Activated T-cell treated with anti-CD3 and anti-CD28 coated beads for 4 hours (primary cell): ENCODE measurements around the gene MGRN1.

Experiments
- DNase-seq: peaks from one replicate; pipeline ENCODE4 v3.0.0-alpha.2; 2020

The MGRN1 gene

DNA sequence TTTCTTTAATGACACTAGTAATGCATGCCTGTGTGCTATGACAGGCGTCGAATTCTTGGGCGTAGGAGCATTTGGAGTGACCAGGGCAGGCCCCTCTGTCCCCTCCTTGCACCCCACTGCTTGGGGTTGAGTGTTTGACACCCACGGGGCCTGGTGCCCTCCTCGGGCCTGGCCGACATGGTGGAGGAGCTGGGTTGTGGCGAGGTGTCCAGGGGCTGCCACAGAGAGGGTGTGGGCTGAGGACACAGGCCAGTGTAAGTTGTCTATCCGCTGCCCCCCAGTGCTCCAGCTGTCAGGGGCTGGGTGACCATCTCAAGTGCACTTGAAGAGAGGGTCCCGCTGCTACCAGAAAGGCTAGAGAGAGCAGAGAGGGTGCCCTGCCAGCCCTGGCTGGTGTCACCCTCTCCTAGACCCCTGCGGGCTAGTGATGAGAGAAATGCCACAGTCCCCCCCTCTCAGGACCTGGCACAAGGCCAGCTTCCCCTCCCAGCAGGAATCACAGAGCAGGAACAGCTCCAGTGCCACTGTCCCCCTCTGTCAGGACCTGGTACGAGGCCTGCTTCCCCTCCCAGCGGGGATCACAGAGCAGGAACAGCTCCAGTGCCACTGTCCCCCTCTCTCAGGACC lies 30.5 kb downstream of the MGRN1 start:
- no peak for DNase-seq

DNA sequence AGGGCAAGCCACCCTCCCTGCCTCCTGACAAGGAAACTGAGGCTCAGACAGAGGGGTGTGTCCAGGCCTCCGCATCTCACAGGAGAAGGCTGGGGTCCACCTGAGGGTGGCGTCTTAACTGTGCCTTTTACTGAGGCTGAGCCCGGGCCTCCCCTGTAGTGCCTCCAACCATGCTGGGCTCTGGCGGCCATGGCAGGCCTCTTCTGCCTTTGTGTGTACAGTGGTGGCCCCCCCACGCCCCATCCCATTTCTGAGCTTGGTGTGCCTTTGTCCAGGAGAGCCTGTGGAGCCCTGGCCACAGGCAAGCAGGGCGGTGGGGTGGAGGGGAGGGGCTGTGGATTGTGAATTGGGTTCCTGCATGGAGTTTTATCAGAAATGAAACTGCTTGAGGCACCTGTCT lies 31.2 kb downstream of the MGRN1 start:
- DNase-seq: no peak

DNA sequence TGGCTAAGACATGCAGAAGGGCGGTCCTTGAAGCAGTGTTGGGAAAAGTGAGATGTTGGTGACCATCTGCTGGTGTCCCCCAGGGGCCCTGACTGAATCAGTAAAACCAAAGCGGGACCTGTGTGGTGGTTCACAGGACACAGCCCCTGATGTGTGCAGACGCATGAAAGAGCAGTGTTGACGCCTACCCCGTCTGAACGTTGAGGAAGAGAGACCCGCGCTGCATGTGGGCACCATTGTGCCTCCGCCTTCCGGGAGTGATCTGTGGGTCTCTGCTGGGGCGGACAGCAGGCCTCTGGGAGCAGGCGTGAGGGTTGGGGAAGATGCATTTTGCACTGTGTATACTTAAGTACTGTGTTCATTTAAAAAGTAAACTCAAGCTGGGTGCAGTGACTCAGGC lies 31.6 kb downstream of the MGRN1 start:
- no peak for DNase-seq

DNA sequence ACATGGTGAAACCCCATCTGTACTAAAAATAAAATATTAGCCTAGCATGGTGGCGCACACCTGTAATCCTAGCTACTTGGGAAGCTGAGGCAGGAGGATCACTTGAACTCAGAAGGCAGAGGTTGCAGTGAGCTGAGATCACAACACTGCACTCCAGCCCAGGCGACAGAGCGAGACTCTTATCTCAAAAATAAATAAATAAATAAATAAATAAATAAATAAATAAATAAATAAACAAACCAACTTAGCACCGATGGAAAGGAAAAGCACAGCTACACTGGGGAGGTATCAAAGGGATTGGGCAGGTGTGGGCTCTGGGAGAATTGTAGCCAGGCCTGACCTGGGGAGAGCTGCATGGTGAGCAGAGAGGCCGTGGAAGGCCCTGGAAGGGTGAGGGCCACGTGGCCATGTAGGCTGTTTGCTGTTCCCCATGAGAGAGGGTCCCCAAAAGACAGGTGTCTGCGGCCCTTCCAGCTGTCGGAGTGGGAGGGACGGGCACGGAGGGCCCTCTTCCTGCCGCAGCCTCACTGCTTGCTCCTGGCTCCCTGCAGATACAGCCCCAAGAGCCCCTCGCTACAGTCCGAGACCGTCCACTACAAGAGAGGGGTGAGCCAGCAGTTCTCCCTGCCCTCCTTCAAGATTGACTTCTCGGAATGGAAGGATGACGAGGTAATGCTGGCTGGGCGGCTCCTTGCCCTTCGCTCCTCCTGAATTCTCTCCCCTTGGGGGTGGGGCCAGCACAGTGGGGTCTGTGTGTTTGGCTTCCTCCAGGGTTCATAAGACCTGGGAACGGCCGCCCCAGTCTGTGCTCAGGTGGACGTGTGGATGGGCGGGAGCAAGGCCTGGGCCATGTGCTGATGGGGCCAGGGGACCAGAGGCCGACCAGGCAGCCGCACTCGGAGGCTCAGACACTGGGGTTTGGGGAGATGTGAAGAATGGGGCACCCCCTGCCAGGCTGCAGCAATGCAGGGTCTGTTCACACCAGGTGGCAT lies 32.4 kb downstream of the MGRN1 start:
- DNase-seq: no peak

DNA sequence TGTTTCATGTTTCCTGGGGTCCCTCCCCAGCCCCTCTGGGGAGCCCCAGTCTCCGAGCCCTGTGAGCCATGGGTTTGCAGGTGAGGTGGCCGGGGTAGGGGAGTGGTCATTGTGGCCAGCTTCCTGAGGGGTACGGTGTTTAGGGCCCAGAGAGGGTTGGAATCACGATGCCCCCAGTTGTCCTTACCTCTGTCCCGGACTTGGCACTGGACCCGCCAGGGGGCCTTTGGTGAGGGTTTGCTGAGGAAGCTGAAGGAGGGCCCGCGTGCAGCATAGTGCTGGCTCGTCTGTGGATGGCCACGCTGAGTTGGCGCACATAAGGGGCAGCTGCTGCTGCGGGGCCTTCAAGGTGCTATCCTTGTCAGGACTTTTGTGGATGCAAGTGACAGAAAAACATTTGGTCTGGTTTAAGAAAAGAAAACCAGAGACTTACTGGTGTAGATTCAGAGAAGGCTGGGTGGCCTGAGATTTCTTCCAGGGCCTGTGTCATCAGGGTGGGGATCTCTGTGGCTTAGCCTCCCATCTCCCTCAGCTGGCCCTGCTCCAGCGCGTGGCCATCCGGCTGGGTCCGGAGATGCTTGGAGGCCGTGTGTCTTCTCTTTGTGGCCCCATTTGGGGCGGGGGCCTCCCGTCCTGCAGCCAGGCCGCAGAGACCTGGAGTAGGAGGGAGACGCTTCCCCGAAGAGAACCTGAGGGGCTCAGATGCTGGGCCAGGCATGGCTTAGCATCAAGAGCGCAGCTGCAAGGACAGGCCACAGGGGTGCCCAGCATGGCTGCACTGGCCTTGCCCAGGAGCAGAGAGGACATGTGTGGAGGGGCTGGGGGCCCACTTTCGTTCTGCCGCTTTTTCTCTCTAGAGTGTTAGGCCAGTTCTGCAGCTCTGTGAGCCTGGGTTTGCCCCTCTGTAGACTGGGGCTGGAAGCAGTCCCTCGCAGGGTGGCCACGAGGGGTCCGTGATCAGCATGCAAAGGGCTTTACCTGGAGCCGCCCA lies 35.0 kb downstream of the MGRN1 start:
- no peak for DNase-seq

DNA sequence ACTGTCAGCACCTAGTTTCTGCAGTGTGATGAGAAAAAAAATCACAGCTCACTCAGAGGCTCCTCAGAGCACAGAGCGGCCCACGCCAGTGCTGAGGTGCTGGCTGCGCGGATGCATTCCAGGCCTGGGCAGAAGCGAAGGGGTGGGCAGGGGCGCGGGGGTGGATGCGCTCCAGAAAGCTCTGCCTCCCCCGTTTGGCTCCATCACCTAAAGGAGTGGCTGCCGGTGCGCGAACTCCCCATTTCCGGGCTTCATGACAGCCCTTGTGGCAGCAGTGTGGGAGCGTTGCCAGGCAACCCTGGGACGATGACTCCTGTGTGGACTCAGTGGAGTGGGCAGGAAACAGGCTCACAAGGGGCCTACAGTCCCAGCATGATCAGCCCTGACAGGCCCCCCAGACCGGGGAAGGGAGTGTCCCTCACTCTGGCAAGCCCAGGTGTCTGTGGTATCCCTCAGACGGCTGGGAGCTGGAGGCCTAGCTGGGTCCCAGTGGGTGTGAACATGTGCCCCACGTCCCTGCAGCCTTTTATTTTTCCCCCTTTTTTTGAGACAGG lies 35.9 kb downstream of the MGRN1 start:
- DNase-seq: peak; percentile 67

DNA sequence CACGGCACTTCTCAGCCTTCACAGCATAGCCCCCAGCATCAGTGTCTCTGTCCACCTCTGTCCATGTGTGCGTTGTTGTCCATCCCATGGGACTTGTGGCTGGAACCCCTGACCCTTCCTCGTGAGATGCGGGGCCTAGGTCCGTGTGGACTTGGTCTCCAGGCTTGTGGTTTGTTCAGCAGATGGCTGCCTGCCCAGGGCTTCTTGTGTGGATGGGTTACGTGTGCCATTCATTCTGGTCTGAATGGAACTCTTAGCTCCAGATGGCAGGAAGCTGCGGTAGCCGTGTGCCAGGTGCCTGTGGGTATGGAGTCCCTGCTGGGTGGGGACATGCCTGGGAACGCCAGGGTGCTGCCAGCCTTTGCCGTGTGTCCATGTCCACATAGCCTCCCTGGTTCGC lies 37.0 kb downstream of the MGRN1 start:
- no peak for DNase-seq

DNA sequence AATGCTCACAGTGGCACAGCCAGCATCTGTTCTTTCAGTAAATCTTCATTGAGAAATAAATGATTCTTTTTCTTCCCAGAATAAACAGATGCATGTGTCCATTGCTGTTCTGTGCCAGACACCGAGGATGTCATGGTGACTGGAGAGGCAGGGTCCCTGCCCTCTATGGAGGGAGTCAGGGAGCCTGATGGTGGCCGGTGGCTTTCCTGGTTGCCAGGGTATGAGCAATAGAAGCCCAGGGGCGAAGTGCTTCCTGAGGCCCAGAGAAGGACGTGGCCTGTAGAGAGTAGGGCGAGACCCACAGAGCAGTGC lies 38.8 kb downstream of the MGRN1 start:
- no peak for DNase-seq

DNA sequence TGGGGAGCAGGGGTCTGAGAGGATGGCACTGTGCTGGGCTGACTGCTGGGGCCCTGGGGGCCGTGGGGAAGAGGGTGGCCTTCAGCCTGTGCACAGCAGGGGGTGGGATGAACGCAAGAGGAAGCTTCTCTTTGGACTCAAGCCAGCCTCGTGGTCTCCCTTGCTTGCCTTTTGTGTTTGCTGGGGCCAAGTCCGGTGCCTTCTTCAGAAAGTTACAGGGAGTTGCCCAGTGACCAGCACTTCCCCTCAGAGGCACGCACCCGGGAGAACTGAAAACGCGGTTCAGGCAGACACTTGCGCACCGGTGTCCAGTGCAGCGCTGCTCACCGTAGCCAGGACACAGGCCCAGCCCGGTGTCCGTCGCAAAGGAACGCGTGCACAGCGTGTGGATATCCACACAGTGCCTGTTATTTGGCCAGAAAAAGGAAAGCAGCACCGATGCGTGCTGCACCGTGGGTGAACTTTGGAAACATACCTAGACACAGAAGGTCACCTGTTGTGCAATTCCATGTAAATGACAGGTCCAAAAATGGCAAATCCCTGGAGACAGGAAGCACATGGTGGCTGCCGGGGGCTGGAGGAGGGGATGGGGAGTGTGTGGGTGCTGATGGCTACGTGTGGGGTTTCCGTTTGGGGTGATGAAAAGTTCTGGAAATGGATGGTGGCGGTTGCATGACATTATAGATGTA lies 39.3 kb downstream of the MGRN1 start:
- no peak for DNase-seq

DNA sequence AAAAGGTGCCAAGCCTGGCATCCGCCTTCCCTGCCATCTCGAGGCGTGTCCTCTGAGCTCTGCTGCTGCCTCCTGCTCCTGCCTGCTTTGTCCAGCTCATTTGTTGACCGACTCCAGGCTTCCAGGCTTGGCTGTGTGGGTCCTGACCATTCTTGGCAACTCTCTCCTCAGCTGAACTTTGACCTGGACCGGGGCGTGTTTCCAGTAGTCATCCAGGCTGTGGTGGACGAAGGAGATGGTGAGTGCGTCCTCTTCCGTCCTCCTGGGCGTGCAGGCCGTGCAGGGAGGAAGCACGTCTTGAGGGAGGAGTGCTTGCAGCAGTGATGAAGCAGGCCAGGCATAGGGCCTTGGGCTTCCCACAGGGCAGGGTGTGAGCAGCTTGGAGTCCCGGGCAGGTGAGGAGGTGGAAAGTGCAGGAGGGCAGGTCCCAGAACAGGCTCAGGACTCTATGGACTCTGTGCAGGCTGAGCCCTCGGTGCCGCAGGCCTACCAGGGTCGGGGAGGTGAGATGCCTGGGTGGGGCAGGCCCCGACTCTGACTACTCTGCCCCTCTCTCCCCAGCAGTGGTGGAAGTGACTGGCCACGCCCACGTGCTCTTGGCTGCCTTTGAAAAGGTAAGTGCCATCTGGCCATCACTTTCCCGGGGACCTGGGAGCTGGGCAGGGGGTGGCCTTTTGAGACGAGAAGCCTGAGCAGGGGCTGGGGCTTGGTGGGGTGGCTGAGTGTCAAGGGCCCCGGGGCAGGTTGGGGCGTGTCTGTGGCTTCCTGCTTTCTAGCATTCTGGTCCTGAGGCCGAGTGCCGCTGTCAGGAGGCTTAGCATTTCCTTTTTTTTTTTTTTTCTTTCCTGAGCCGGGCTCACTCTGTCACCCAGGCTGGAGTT lies 40.2 kb downstream of the MGRN1 start:
- peak; percentile 30 for DNase-seq

DNA sequence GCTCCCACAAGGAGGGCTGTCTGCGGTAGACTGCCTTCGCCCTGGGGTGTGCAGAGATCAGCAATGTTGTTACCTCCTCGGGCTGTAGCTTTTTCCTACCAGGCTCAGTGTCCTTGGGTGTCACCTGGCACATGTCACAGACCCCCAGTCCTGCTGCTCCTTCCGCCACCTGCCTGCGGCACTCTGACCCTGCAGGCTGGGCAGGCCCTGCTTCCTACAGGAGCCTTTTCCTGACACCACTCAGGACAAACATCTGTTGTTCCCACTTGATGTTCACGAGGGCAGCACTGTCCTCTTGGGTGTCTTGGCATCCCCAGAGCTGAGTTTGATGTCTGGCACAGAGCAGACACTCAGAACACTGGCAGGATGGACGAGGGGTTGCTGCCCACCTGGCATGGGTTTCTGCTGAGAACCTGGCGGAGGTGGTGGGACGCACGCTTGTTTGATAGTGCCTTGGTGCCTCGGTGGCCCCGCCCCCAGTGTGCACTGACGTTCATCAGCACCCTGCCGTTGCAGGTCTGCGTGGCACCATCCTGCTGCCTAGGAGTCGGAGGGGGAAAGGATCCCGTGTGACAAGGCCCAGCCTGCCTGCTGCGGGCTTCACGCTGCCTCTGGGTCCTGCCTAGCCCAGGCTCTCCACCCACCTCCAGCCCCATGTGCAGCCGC lies 42.0 kb downstream of the MGRN1 start:
- DNase-seq: no peak

DNA sequence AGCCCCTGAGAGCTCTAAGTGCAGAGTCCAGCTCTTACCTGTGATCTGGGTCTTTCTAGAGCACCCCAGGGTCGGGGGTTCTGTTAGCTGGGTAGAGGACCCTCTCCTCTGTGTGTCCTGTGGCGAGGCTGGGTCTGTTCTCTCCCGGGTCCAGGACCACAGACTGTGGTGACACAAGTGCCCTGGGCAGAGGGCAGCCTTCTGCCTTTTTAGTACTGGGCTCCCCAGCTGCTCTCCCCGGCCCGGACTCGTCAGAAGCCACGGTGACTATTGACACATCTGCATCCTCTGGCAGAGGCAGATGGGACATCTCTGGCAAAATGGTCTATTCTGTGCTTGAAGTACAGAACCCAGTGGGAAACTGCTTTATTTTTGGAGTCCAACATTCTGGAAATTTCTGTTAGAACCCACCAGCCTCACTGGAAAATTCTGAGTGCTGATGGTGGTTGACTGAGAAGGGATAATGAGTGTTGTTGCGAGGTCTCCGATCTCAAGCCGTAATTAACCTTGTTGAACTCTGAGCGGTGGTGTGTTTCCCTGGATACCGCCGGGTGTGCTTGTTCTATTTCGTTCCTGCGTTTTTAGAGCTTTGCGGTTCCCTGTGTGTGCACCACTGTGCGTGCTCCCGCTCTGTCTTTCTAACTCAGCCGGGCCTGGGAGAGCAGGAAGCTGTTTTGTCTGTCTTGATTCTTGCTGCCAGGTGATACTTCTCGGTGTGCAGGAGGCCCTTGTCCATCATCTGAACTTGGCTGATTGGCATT lies 42.8 kb downstream of the MGRN1 start:
- no peak for DNase-seq

DNA sequence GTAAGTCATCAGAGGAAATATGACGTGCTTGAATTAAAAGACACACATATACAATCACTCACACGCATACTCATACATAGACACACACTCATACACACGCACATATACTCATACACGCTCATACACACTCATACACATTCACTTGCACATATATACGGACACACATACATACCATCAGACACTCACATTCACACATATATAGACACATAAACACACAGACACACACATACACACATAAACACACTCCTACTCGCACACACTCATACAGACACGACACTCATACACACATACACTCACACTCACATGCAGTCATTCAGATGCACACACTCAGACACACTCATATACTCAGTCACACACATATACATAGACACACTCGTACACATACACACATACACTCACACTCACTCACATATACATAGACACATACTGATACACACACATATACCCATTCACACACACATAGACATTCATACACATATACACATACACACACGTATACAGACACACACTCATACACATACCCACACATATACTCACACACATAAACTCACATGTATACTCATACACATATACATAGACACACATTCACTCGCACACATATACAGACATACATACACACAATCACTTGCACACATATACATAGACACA lies 43.8 kb downstream of the MGRN1 start:
- DNase-seq: no peak

DNA sequence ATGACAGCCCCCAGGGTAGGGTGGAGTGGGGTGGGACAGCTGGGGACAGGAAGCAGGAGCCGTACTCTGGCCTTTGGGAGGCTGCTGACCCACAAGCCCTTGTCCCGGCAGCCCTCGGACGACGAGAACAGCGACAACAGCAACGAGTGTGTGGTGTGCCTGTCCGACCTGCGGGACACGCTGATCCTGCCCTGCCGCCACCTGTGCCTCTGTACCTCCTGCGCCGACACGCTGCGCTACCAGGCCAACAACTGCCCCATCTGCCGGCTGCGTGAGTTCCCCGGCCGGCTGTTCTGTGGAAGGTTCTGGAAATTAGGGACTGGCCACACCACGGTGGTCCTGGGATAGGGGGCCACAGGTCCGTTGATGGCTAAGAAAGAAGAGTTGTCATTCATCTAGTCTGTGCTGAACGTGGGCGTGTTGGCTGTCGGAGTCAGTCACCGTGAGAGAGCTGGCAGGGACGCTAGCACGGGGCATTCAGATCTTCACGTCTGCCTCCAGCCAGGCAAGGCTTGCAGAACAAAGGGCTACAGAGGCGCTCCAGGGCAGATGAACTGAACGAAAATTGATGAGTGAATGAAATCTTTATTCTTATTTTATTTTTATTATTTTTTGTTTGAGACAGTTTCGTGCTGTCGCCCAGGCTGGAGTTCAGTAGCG lies 48.9 kb downstream of the MGRN1 start:
- DNase-seq: no peak

DNA sequence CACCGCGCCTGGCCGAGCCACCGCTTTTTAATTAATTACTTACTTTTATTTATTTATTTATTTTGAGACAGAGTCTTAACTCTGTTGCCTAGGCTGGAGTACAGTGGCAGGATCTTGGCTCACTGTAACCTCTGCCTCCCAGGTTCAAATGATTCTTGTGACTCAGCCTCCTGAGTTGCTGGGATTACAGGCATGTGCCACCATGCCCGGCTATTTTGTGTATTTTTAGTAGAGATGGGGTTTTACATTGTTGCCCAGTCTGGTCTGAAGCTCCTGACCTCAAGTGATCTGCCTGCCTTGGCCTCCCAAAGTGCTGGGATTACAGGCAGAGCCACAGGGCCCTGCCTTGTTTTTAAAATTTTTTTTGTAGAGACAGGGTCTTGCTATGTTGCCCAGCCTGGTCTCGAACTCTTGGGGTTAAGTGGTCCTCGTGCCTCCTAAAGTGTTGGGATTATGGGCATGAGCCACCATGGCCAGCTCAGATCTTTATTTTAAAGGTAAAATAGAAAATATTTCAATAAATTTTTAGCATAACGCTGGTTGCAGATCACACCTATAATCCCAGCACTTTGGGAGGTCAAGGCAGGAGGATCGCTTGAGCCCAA lies 50.4 kb downstream of the MGRN1 start:
- DNase-seq: no peak

DNA sequence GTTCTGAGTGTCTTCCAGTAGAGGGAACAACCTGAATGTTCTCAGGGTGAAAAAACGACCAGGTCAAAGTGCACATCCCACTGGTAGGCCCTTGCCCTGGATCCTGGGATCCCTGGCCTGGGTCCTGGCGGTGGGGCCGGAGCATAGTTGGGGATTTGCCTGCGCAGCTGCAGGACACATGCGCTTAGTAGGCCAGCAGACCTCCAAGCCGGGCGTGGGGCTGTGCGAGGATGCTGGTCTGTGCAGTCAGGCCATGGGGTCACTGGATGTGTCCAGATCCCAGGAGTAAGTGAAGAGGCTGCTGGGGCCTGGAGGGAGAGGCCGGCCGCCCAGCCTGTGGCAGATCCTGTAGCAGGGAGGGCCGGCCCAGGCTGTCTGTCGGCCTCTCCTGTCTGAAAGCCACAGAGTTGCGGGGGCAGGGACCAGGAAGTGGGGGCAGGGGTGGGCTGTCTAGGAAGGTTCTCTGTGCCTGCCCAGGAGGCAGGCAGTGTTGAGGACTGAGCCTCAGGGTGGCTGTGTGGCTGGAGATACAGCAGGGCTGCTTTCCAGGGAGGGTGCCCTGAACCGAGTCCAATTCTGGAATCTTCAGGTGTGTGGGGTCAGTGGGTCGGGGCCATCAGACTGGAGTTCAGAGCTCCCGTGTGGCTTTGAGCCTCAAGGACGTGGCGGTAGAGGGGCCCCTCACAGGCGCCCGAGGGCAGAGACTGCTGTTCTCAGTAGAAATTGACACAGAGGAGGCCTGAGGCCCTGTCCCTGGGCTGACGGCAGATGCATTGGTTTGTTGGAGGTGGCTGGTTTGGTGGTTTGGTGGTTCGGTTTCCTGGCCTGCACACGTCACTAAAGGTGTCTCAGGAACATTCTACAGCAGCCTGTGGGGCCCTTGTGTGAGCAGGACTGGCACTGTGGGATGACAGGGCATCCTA lies 51.5 kb downstream of the MGRN1 start:
- DNase-seq: no peak

DNA sequence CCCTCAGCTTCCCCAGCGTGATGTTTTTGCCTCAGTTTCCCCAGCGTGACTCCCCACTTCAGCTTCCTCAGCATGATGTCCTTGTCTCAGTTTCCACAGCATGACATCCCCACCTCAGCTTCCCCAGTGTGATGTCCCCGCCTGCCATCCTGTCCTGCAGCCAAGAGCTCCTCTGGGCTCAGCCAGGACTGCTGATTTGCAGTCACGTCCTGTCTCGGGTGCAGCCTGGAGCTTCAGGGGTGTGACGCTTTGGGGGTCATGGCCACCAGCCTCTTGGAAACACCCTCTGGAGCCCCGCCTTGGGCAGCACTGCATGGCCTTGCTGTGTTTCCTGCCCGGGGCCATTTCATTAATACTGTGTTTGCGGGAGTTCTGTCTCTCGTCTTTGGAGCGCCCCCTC lies 52.2 kb downstream of the MGRN1 start:
- DNase-seq: no peak
